GM21423 (cell line): ENCODE results near the gene DPH7.
A peak's percentile ranks its signal among the peaks of the same experiment; 100 is the strongest.
"Not testable (repeated sequence)": the region's sequence is repeated elsewhere in the genome, so short reads cannot be mapped to it uniquely, and the experiment has no call there.

ENCODE experiments used
- ATAC-seq: cut with Tn5 transposase; IDR thresholded peaks from one replicate; pipeline ENCODE4 v1.9.1; 2021; ENCODE audit warnings: mild to moderate bottlenecking, moderate library complexity; ENCODE audit not compliant: unreplicated experiment

Gene DPH7

GRCh38 chr9:137578518-137579258 lies at the start of gene DPH7:
TSS of gene DPH7 (minus strand) at chr9:137578925. CDS start at chr9:137578777, 148 bp downstream.
- ATAC-seq, result peak; percentile 87

- not testable (repeated sequence) for ATAC-seq
Observed at GRCh38 chr9:137627406-137627805, 48.7 kb upstream of the DPH7 start.

- ATAC-seq, result no peak
Observed at GRCh38 chr9:137626464-137626863, 47.7 kb upstream of the DPH7 start.

- ATAC-seq, result not testable (repeated sequence)
Observed at GRCh38 chr9:137622211-137622610, 43.5 kb upstream of the DPH7 start.

- ATAC-seq, result no peak
Observed at GRCh38 chr9:137621131-137621757, 42.5 kb upstream of the DPH7 start.

- ATAC-seq, result no peak
Observed at GRCh38 chr9:137620581-137620980, 41.9 kb upstream of the DPH7 start.

GRCh38 chr9:137620048-137620405 lies 41.3 kb upstream of the DPH7 start:
- ATAC-seq, result no peak

- ATAC-seq, result peak; percentile 26
Observed at GRCh38 chr9:137619240-137620047, 40.7 kb upstream of the DPH7 start.

GRCh38 chr9:137618105-137619067 lies 39.7 kb upstream of the DPH7 start, which contains the start of gene EHMT1:
TSS of gene EHMT1 (plus strand) at chr9:137619005. CDS start at chr9:137619029, 24 bp downstream.
- ATAC-seq, result peak; percentile 62

GRCh38 chr9:137615387-137615871 lies 36.7 kb upstream of the DPH7 start:
- no peak for ATAC-seq

- no peak for ATAC-seq
Observed at GRCh38 chr9:137614631-137615386, 36.1 kb upstream of the DPH7 start.

- ATAC-seq, result no peak
Observed at GRCh38 chr9:137613738-137614523, 35.2 kb upstream of the DPH7 start.

- no peak for ATAC-seq
Observed at GRCh38 chr9:137613259-137613658, 34.5 kb upstream of the DPH7 start.

GRCh38 chr9:137612741-137613142 lies 34.0 kb upstream of the DPH7 start:
- ATAC-seq, result no peak

GRCh38 chr9:137611623-137612609 lies 33.2 kb upstream of the DPH7 start:
- ATAC-seq, result no peak

GRCh38 chr9:137610944-137611343 lies 32.2 kb upstream of the DPH7 start:
- no peak for ATAC-seq

- no peak for ATAC-seq
Observed at GRCh38 chr9:137607141-137607857, 28.6 kb upstream of the DPH7 start.
